ENCODE measurements around the gene MFGE8. TPM values are rescaled to one million over a fixed set of nuclear protein-coding genes. Genes with fewer than 3 reads are reported as not detected.

MFGE8 gene
- total and polyA plus RNA-seq, 9 of the 15 experiments (the other 6 are each of a cell fraction or from before 2014, with no cell fraction given) = 2.3 to 142 (median 62.3) TPM

DNA sequence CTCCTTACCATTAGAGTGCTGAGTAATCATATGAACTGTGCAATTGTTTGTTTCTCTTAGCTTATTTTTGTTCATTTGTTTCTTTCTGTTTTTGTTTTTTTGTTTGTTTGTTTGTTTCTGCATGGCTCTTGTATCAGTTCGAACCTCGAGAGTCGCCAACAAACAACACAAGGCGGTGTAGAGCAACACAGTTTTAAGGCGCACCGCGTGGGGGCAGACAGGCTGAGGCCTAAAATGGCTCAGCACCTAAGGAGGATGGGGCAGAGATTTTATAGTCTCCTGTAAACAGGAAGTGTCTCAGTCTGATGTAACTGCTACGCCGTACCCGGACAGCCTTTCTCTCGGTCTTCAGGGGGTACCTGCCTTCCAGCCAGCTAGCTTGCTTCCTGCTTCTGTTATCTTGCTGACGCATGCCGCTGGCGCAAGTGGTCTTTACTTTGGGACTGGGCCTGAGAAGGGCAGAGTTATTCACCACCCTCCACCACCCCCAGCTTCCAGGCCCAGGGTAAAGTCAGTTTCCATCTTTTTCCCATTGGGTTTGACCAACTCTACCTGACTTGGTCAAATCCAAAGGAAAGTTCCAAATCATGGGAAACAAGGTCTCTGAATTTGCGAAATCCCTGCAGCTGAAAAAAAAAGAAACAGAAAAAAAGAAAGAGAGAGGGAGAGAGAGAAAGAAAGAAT, 25.8 kb upstream of the MFGE8 start (continued):
- TF ChIP-seq, protein P1, sequence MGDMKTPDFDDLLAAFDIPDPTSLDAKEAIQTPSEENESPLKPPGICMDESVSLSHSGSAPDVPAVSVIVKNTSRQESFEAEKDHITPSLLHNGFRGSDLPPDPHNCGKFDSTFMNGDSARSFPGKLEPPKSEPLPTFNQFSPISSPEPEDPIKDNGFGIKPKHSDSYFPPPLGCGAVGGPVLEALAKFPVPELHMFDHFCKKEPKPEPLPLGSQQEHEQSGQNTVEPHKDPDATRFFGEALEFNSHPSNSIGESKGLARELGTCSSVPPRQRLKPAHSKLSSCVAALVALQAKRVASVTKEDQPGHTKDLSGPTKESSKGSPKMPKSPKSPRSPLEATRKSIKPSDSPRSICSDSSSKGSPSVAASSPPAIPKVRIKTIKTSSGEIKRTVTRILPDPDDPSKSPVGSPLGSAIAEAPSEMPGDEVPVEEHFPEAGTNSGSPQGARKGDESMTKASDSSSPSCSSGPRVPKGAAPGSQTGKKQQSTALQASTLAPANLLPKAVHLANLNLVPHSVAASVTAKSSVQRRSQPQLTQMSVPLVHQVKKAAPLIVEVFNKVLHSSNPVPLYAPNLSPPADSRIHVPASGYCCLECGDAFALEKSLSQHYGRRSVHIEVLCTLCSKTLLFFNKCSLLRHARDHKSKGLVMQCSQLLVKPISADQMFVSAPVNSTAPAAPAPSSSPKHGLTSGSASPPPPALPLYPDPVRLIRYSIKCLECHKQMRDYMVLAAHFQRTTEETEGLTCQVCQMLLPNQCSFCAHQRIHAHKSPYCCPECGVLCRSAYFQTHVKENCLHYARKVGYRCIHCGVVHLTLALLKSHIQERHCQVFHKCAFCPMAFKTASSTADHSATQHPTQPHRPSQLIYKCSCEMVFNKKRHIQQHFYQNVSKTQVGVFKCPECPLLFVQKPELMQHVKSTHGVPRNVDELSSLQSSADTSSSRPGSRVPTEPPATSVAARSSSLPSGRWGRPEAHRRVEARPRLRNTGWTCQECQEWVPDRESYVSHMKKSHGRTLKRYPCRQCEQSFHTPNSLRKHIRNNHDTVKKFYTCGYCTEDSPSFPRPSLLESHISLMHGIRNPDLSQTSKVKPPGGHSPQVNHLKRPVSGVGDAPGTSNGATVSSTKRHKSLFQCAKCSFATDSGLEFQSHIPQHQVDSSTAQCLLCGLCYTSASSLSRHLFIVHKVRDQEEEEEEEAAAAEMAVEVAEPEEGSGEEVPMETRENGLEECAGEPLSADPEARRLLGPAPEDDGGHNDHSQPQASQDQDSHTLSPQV (IDR thresholded peaks at IDR 0.05) = peak; percentile 98
- no peak for TF ChIP-seq BCOR (IDR thresholded peaks at IDR 0.05)
- TF ChIP-seq, protein P2, sequence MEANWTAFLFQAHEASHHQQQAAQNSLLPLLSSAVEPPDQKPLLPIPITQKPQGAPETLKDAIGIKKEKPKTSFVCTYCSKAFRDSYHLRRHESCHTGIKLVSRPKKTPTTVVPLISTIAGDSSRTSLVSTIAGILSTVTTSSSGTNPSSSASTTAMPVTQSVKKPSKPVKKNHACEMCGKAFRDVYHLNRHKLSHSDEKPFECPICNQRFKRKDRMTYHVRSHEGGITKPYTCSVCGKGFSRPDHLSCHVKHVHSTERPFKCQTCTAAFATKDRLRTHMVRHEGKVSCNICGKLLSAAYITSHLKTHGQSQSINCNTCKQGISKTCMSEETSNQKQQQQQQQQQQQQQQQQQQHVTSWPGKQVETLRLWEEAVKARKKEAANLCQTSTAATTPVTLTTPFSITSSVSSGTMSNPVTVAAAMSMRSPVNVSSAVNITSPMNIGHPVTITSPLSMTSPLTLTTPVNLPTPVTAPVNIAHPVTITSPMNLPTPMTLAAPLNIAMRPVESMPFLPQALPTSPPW (CRISPR knock-in tag; IDR thresholded peaks at IDR 0.05) = no peak; the same call in 1 of the 2 replicates
- TF ChIP-seq HEY1 (CRISPR knock-in tag; IDR thresholded peaks at IDR 0.05; ENCODE audit: borderline replicate concordance) = no peak
- peak; percentile 72 for TF ChIP-seq POLR2H (tag; IDR thresholded peaks at IDR 0.05; ENCODE audit: low read depth)
- TF ChIP-seq, protein P3, sequence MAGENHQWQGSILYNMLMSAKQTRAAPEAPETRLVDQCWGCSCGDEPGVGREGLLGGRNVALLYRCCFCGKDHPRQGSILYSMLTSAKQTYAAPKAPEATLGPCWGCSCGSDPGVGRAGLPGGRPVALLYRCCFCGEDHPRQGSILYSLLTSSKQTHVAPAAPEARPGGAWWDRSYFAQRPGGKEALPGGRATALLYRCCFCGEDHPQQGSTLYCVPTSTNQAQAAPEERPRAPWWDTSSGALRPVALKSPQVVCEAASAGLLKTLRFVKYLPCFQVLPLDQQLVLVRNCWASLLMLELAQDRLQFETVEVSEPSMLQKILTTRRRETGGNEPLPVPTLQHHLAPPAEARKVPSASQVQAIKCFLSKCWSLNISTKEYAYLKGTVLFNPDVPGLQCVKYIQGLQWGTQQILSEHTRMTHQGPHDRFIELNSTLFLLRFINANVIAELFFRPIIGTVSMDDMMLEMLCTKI (IDR thresholded peaks at IDR 0.05; ENCODE audit: partially characterized antibody) = no peak
- TF ChIP-seq MYNN (IDR thresholded peaks at IDR 0.05) = no peak
- TF ChIP-seq MYNN (CRISPR knock-in tag; IDR thresholded peaks at IDR 0.05) = no peak
- TF ChIP-seq CBFA2T3 (IDR thresholded peaks at IDR 0.05) = peak; percentile 19; the same call in 1 of the 2 replicates
- TF ChIP-seq, protein P4, sequence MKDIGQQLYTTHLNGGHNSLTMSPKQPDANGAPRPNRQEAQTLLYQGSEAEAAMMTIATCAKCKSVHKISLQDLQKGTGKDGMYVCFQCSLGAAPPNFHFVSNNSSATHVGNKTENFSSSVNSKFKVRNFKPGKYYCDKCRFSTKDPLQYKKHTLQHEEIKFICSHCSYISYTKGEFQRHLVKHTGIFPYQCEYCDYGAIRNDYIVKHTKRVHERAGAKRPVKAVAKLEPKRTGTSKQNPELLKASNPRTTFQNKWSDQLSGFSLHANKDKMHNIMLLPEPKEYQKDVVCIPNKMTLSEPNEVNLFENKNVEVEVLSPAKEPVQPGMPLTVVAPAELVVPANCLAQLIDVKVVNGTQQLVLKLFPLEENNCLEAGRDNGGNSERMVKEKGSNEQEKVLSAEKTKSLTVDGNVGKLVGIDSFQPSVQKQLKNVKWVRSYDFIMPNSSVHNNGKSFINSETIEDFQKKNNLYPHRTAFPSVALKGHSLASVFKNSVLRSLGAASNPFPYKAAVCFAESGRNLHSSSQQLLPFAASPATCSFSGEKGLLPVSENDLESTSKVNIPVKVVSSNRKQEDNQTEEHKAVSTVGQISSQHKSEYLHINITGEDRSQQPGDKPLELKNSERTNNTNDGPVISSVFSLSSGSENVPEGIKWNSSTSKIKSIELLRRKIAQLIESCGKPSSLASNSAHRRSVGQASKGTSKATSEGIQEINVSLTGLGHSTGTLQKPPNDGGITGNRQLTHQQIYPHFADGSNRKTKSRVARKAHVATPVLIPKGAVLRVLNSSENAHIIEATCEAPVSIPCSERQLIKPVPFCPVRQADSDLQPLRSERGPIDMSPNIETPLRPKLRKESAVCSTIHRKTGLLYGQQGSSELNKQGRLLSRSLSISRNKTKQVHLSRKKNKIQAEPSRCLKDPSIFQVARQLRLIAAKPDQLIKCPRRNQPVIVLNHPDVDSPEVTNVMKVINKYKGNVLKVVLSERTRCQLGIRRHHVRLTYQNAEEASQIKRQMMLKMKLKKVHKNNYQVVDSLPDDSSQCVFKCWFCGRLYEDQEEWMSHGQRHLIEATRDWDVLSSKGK (CRISPR knock-in tag; IDR thresholded peaks at IDR 0.05) = no peak
- TF ChIP-seq DIDO1 (tag; IDR thresholded peaks at IDR 0.05; ENCODE audit: low read depth) = peak; percentile 51; the same call in 1 of the 2 replicates
- TF ChIP-seq, protein P5, sequence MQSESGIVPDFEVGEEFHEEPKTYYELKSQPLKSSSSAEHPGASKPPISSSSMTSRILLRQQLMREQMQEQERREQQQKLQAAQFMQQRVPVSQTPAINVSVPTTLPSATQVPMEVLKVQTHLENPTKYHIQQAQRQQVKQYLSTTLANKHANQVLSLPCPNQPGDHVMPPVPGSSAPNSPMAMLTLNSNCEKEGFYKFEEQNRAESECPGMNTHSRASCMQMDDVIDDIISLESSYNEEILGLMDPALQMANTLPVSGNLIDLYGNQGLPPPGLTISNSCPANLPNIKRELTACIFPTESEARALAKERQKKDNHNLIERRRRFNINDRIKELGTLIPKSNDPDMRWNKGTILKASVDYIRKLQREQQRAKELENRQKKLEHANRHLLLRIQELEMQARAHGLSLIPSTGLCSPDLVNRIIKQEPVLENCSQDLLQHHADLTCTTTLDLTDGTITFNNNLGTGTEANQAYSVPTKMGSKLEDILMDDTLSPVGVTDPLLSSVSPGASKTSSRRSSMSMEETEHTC (IDR thresholded peaks at IDR 0.05) = no peak
- TF ChIP-seq SUPT5H (IDR thresholded peaks at IDR 0.05) = peak; percentile 63
- peak; percentile 29 for TF ChIP-seq NFIC (IDR thresholded peaks at IDR 0.05)
- no peak for TF ChIP-seq ATF1 (CRISPR knock-in tag; IDR thresholded peaks at IDR 0.05)
- peak; percentile 85 for TF ChIP-seq ATF1 (tag; IDR thresholded peaks at IDR 0.05)
- no peak for TF ChIP-seq ZNF384 (IDR thresholded peaks at IDR 0.05; ENCODE audit: low read depth, low read length)
- TF ChIP-seq SMAD3 (CRISPR knock-in tag; conservative IDR thresholded peaks at IDR 0.05) = peak; percentile 83

Measured in K562 (cell line).